Measurements from ENCODE around the gene PDSS2. TPM values are rescaled to one million over a fixed set of nuclear protein-coding genes. Genes with fewer than 3 reads are reported as not detected.
A peak's percentile ranks its signal among the peaks of the same experiment; 100 is the strongest.

The PDSS2 gene
- polyA plus RNA-seq, 1 donor from 2014 or later = 4.6 TPM

DNA sequence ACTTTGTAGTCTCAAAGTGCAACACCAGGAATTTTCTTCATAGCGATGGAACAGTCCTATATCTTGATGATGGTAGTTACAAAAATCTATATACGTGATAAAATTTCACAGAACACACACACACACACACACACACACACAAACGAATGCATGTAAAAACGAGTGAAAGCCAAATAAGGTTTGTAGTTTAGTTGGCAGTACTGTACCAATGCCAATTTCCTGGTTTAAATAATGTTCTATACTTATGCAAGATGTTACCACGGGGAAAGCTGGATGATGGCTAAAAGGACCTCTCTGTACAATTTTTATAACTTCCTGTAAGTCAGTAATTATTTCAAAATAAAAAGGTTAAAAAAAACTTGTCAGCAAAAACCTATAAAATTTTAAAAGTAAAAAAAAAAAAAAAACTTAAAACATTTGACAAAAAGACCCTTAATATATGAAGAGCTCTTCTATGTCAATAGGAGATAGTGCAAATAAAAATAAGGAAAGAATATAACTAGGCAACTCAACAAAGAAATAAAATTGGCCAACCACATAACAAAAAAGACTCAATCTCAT lies 37.6 kb downstream of the PDSS2 start:
- Histone ChIP-seq H3F3A (ENCODE audit: insufficient read depth, low read length, poor library complexity, severe bottlenecking) (no peaks in the 10 kb centered on the region), H3K36me3 (ENCODE audit: insufficient read depth, low read length) (no peaks in the 10 kb centered on the region), H3K27me3 (ENCODE audit: insufficient read depth, low read depth, low read length) (no peaks in the 10 kb centered on the region), H3K4me2 (ENCODE audit: low read length) (no peak overlapping the region), H3K9ac (ENCODE audit: low read length) (no peak overlapping the region), H3K4me3 (ENCODE audit: low read length) (no peak overlapping the region), H3K79me2 (replicated peaks; ENCODE audit: insufficient read depth, low read length) (peaks cover 7% of the 10 kb centered on the region), H3K9me2 (ENCODE audit: insufficient read depth, low read length) (no peaks in the 10 kb centered on the region), H3K27ac (ENCODE audit: low read length) (no peak overlapping the region), H2AFZ (ENCODE audit: low read depth, low read length) (no peak overlapping the region), H4K20me1 (ENCODE audit: insufficient read depth) (no peaks in the 10 kb centered on the region), H3K9me3 (ENCODE audit: low read length) (peaks cover 5% of the 10 kb centered on the region)
- TF ChIP-seq TAF1 (IDR thresholded peaks at IDR 0.05; ENCODE audit: low read depth) = no peak
- TF ChIP-seq EP300 (conservative IDR thresholded peaks at IDR 0.05; ENCODE audit: poor library complexity, severe bottlenecking) = no peak

DNA sequence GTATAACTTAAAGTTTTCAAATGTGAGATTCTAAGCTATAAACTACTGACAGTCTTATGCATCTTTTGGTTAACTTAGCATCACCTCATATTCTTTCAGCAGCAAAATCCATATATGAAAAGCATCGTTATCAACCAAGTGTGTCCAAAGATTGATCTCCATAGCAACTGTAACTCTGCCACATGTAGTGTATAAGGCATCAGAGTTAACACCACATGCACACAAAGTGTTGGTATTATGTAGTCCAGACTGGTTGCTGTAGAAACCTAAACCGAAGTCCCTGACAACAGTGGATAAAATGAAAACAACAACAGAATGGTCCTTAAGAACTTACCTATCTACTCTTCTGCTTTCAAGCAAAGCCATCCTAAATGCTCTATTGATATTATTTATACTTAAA lies 39.6 kb downstream of the PDSS2 start:
- Histone ChIP-seq H3K4me2 (ENCODE audit: low read length) (no peak overlapping the region), H3F3A (ENCODE audit: insufficient read depth, low read length, poor library complexity, severe bottlenecking) (no peaks in the 10 kb centered on the region), H3K4me3 (ENCODE audit: low read length) (no peak overlapping the region), H3K9me3 (ENCODE audit: low read length) (no peaks in the 10 kb centered on the region), H3K9ac (ENCODE audit: low read length) (no peak overlapping the region), H4K20me1 (ENCODE audit: insufficient read depth) (no peaks in the 10 kb centered on the region), H3K27ac (ENCODE audit: low read length) (peak overlapping the region; percentile 42), H3K36me3 (ENCODE audit: insufficient read depth, low read length) (no peaks in the 10 kb centered on the region), H3K27me3 (ENCODE audit: insufficient read depth, low read depth, low read length) (no peaks in the 10 kb centered on the region), H2AFZ (ENCODE audit: low read depth, low read length) (no peak overlapping the region), H3K79me2 (replicated peaks; ENCODE audit: insufficient read depth, low read length) (peaks cover 7% of the 10 kb centered on the region), H3K9me2 (ENCODE audit: insufficient read depth, low read length) (no peaks in the 10 kb centered on the region)
- peak; percentile 84 for TF ChIP-seq EP300 (conservative IDR thresholded peaks at IDR 0.05; ENCODE audit: poor library complexity, severe bottlenecking)
- no peak for TF ChIP-seq TAF1 (IDR thresholded peaks at IDR 0.05; ENCODE audit: low read depth)
- TF ChIP-seq MXI1 (conservative IDR thresholded peaks at IDR 0.05; ENCODE audit: poor library complexity, severe bottlenecking) = peak; percentile 53
- TF ChIP-seq, protein P1, sequence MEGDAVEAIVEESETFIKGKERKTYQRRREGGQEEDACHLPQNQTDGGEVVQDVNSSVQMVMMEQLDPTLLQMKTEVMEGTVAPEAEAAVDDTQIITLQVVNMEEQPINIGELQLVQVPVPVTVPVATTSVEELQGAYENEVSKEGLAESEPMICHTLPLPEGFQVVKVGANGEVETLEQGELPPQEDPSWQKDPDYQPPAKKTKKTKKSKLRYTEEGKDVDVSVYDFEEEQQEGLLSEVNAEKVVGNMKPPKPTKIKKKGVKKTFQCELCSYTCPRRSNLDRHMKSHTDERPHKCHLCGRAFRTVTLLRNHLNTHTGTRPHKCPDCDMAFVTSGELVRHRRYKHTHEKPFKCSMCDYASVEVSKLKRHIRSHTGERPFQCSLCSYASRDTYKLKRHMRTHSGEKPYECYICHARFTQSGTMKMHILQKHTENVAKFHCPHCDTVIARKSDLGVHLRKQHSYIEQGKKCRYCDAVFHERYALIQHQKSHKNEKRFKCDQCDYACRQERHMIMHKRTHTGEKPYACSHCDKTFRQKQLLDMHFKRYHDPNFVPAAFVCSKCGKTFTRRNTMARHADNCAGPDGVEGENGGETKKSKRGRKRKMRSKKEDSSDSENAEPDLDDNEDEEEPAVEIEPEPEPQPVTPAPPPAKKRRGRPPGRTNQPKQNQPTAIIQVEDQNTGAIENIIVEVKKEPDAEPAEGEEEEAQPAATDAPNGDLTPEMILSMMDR (IDR thresholded peaks at IDR 0.05; ENCODE audit: poor library complexity, severe bottlenecking) = no peak
- TF ChIP-seq, protein P2, sequence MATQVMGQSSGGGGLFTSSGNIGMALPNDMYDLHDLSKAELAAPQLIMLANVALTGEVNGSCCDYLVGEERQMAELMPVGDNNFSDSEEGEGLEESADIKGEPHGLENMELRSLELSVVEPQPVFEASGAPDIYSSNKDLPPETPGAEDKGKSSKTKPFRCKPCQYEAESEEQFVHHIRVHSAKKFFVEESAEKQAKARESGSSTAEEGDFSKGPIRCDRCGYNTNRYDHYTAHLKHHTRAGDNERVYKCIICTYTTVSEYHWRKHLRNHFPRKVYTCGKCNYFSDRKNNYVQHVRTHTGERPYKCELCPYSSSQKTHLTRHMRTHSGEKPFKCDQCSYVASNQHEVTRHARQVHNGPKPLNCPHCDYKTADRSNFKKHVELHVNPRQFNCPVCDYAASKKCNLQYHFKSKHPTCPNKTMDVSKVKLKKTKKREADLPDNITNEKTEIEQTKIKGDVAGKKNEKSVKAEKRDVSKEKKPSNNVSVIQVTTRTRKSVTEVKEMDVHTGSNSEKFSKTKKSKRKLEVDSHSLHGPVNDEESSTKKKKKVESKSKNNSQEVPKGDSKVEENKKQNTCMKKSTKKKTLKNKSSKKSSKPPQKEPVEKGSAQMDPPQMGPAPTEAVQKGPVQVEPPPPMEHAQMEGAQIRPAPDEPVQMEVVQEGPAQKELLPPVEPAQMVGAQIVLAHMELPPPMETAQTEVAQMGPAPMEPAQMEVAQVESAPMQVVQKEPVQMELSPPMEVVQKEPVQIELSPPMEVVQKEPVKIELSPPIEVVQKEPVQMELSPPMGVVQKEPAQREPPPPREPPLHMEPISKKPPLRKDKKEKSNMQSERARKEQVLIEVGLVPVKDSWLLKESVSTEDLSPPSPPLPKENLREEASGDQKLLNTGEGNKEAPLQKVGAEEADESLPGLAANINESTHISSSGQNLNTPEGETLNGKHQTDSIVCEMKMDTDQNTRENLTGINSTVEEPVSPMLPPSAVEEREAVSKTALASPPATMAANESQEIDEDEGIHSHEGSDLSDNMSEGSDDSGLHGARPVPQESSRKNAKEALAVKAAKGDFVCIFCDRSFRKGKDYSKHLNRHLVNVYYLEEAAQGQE (IDR thresholded peaks at IDR 0.05; ENCODE audit: borderline replicate concordance) = no peak
- peak; percentile 66 for TF ChIP-seq POLR2AphosphoS5 (IDR thresholded peaks at IDR 0.05)

DNA sequence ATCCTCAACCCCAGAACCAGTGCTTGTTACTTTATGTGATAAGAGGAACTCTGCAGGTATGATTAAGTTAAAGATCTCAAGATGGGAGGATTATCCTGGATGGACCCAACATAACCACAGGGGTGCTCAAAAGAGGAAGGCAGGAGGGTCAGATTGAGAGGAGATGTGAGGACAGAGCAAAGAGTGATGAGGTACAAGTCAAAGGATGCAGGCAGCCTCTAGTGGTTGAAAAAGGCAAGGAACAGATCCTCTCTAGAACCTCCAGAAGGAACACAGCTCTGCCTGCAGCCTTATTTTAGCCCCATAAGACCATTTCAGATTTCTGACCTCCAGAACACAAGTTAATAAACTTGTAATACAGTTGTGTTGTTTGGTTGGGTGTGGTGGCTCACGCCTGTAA lies 41.2 kb downstream of the PDSS2 start:
- Histone ChIP-seq H3F3A (ENCODE audit: insufficient read depth, low read length, poor library complexity, severe bottlenecking) (no peaks in the 10 kb centered on the region), H3K79me2 (replicated peaks; ENCODE audit: insufficient read depth, low read length) (peaks cover 7% of the 10 kb centered on the region), H3K27ac (ENCODE audit: low read length) (no peak overlapping the region), H3K27me3 (ENCODE audit: insufficient read depth, low read depth, low read length) (no peaks in the 10 kb centered on the region), H4K20me1 (ENCODE audit: insufficient read depth) (no peaks in the 10 kb centered on the region), H3K9me3 (ENCODE audit: low read length) (no peaks in the 10 kb centered on the region), H3K9ac (ENCODE audit: low read length) (no peak overlapping the region), H2AFZ (ENCODE audit: low read depth, low read length) (no peak overlapping the region), H3K4me2 (ENCODE audit: low read length) (no peak overlapping the region), H3K4me3 (ENCODE audit: low read length) (no peak overlapping the region), H3K36me3 (ENCODE audit: insufficient read depth, low read length) (no peaks in the 10 kb centered on the region), H3K9me2 (ENCODE audit: insufficient read depth, low read length) (no peaks in the 10 kb centered on the region)
- TF ChIP-seq, protein P1 (IDR thresholded peaks at IDR 0.05; ENCODE audit: poor library complexity, severe bottlenecking) = no peak
- TF ChIP-seq MXI1 (conservative IDR thresholded peaks at IDR 0.05; ENCODE audit: poor library complexity, severe bottlenecking) (no peak), TAF1 (IDR thresholded peaks at IDR 0.05; ENCODE audit: low read depth) (no peak), POLR2AphosphoS5 (IDR thresholded peaks at IDR 0.05) (no peak), SMC3 (conservative IDR thresholded peaks at IDR 0.05; ENCODE audit: poor library complexity) (no peak), EP300 (conservative IDR thresholded peaks at IDR 0.05; ENCODE audit: poor library complexity, severe bottlenecking) (no peak), RAD21 (conservative IDR thresholded peaks at IDR 0.05) (no peak), EZH2 (IDR thresholded peaks at IDR 0.05; ENCODE audit: borderline replicate concordance, insufficient read depth, low read length, poor library complexity, severe bottlenecking) (no peak)
- TF ChIP-seq, protein P2 (IDR thresholded peaks at IDR 0.05; ENCODE audit: borderline replicate concordance) = no peak
